ENCODE data around the gene TNFRSF1A. TPM values are rescaled to one million over a fixed set of nuclear protein-coding genes. Genes with fewer than 3 reads are reported as not detected.

TNFRSF1A gene
- total and polyA plus RNA-seq, 9 of the 15 experiments (the other 6 are each of a cell fraction or from before 2014, with no cell fraction given) = 0.76 to 43.5 (median 30.0) TPM

- TF ChIP-seq HOMEZ (CRISPR knock-in tag; IDR thresholded peaks at IDR 0.05) (no peak), ATF7 (IDR thresholded peaks at IDR 0.05) (peak; percentile 40; the same call in 1 of the 2 replicates), ZBTB9 (CRISPR knock-in tag; IDR thresholded peaks at IDR 0.05) (0 out of 2 replicates have a peak, but pooled peaks have one; percentile 59), CBX3 (IDR thresholded peaks at IDR 0.05; ENCODE audit: borderline replicate concordance in 1 of 2, low read length in 2 of 2) (no peak), AFF4 (CRISPR knock-in tag; IDR thresholded peaks at IDR 0.05) (peak; percentile 45; the same call in 1 of the 2 replicates), ZBTB1 (CRISPR knock-in tag; IDR thresholded peaks at IDR 0.05; ENCODE audit: borderline replicate concordance, low read depth) (no peak), CHD7 (IDR thresholded peaks at IDR 0.05; ENCODE audit: low read depth, low read length) (no peak)
Observed at GRCh38 chr12:6341417-6342139, at the start of gene TNFRSF1A (continued).

Measured in K562 (cell line).